Loucy (cell line): ENCODE measurements around the gene BCAR3.

Experiments
- H2AFZ ChIP-seq: fragments of 200-600 bp; sonication (generic); 2 replicates; pipeline ENCODE4 v1.6.0; 2016; ENCODE audit warnings: antibody characterized with exemption, mild to moderate bottlenecking, low read length, moderate library complexity
- H3F3A ChIP-seq: fragments of 200-600 bp; 2 replicates; pipeline ENCODE4 v1.6.0; 2016; ENCODE audit warnings: antibody characterized with exemption, low read depth, mild to moderate bottlenecking
- H3K27me3 ChIP-seq: fragments of 200-600 bp; sonication (generic); 2 replicates; pipeline ENCODE4 v1.6.1; 2014; ENCODE audit warnings: low read length, mild to moderate bottlenecking; ENCODE audit not compliant: insufficient read depth, poor library complexity, severe bottlenecking
- H3K36me3 ChIP-seq: fragments of 200-600 bp; sonication (generic); 2 replicates; pipeline ENCODE4 v1.6.1; 2016; ENCODE audit warnings: low read length; ENCODE audit not compliant: insufficient read depth
- H3K4me1 ChIP-seq: fragments of 200-600 bp; sonication (generic); 2 replicates; pipeline ENCODE4 v1.5.1; 2014; ENCODE audit warnings: low read length, mild to moderate bottlenecking; ENCODE audit not compliant: insufficient read depth, poor library complexity, severe bottlenecking
- H3K4me2 ChIP-seq: fragments of 200-600 bp; sonication (generic); 2 replicates; pipeline ENCODE4 v1.6.0; 2014; ENCODE audit warnings: antibody characterized with exemption, low read length, low read depth, mild to moderate bottlenecking; ENCODE audit not compliant: poor library complexity, severe bottlenecking
- H3K4me3 ChIP-seq: fragments of 200-600 bp; sonication (generic); 2 replicates; pipeline ENCODE4 v1.5.1; 2014; ENCODE audit warnings: low read length, mild to moderate bottlenecking, mixed read lengths; ENCODE audit not compliant: poor library complexity, severe bottlenecking
- H3K79me2 ChIP-seq: fragments of 200-600 bp; sonication (generic); 2 replicates; pipeline ENCODE4 v1.6.1; 2014; ENCODE audit warnings: low read length; ENCODE audit not compliant: insufficient read depth
- H3K9ac ChIP-seq: fragments of 200-600 bp; sonication (generic); 2 replicates; pipeline ENCODE4 v1.6.0; 2014; ENCODE audit warnings: mild to moderate bottlenecking, low read depth, low read length, moderate library complexity; ENCODE audit not compliant: poor library complexity, severe bottlenecking
- H3K9me2 ChIP-seq: fragments of 200-600 bp; sonication (generic); replicated peaks from 2 replicates; pipeline ENCODE4 v1.6.1; 2016; ENCODE audit warnings: low read depth, low read length, mixed read lengths
- H3K9me3 ChIP-seq: fragments of 200-600 bp; sonication (generic); 2 replicates; pipeline ENCODE4 v1.6.1; 2014; ENCODE audit warnings: mild to moderate bottlenecking, antibody characterized with exemption, low read length, low read depth; ENCODE audit not compliant: insufficient read depth
- H4K20me1 ChIP-seq: fragments of 200-600 bp; sonication (generic); 2 replicates; pipeline ENCODE4 v1.6.0; 2014; ENCODE audit warnings: antibody characterized with exemption, low read length, mild to moderate bottlenecking; ENCODE audit not compliant: insufficient read depth, poor library complexity, severe bottlenecking
- CTCF ChIP-seq: fragments of 200-600 bp; sonication (generic); conservative IDR thresholded peaks from 2 replicates; pipeline ENCODE4 v1.5.1; 2014; ENCODE audit warnings: mild to moderate bottlenecking, antibody characterized with exemption, low read length
- EZH2phosphoT487 ChIP-seq: fragments of 200-600 bp; IDR thresholded peaks from 2 replicates; pipeline ENCODE4 v1.6.1; 2018; ENCODE audit warnings: antibody characterized with exemption, mild to moderate bottlenecking, moderate library complexity, borderline replicate concordance

Gene BCAR3

GRCh38 chr1:93605026-93605568 is 76.5 kb downstream of the BCAR3 start:
- no peak for TF ChIP-seq CTCF
- TF ChIP-seq EZH2phosphoT487: no peak
- H3K4me3 ChIP-seq: no peak overlapping the region
- H2AFZ ChIP-seq: no peak overlapping the region
- H3K79me2 ChIP-seq: no peaks in the 10 kb centered on the region
- H3K4me2 ChIP-seq: no peak overlapping the region
- no peaks in the 10 kb centered on the region for H3K36me3 ChIP-seq
- H3K4me1 ChIP-seq: peaks cover 2% of the 10 kb centered on the region
- no peaks in the 10 kb centered on the region for H3K9me2 ChIP-seq
- no peak overlapping the region for H3K9ac ChIP-seq
- no peaks in the 10 kb centered on the region for H3K9me3 ChIP-seq
- no peaks in the 10 kb centered on the region for H4K20me1 ChIP-seq
- H3F3A ChIP-seq: no peaks in the 10 kb centered on the region
- no peaks in the 10 kb centered on the region for H3K27me3 ChIP-seq

GRCh38 chr1:93604411-93604810 is 77.2 kb downstream of the BCAR3 start:
- H2AFZ ChIP-seq: no peak overlapping the region
- H3K9me2 ChIP-seq: no peaks in the 10 kb centered on the region
- H3F3A ChIP-seq: no peaks in the 10 kb centered on the region
- H3K9me3 ChIP-seq: no peaks in the 10 kb centered on the region
- H4K20me1 ChIP-seq: no peaks in the 10 kb centered on the region
- no peaks in the 10 kb centered on the region for H3K36me3 ChIP-seq
- TF ChIP-seq CTCF (no peak), EZH2phosphoT487 (no peak)
- H3K27me3 ChIP-seq: no peaks in the 10 kb centered on the region
- H3K4me2 ChIP-seq: no peak overlapping the region
- H3K4me3 ChIP-seq: no peak overlapping the region
- no peak overlapping the region for H3K9ac ChIP-seq
- peaks cover 5% of the 10 kb centered on the region for H3K4me1 ChIP-seq
- no peaks in the 10 kb centered on the region for H3K79me2 ChIP-seq

- H3K9me3 ChIP-seq: no peaks in the 10 kb centered on the region
- no peak overlapping the region for H3K4me3 ChIP-seq
- no peaks in the 10 kb centered on the region for H3F3A ChIP-seq
- TF ChIP-seq CTCF (no peak), EZH2phosphoT487 (no peak)
- H3K4me2 ChIP-seq: no peak overlapping the region
- H3K36me3 ChIP-seq: no peaks in the 10 kb centered on the region
- no peaks in the 10 kb centered on the region for H3K9me2 ChIP-seq
- no peaks in the 10 kb centered on the region for H4K20me1 ChIP-seq
- H3K79me2 ChIP-seq: no peaks in the 10 kb centered on the region
- no peak overlapping the region for H3K9ac ChIP-seq
- no peaks in the 10 kb centered on the region for H3K27me3 ChIP-seq
- H3K4me1 ChIP-seq: peaks cover 5% of the 10 kb centered on the region
- H2AFZ ChIP-seq: no peak overlapping the region
Measured at GRCh38 chr1:93603601-93604000, 78.0 kb downstream of the BCAR3 start.
